DMS 273 (cell line): Measurements from ENCODE around the gene MAP3K8.
"Not testable (repeated sequence)": the region's sequence is repeated elsewhere in the genome, so short reads cannot be mapped to it uniquely, and the experiment has no call there.

ENCODE experiments used
- DNase-seq: peaks from one replicate; lab custom pipeline; 2025; ENCODE audit not compliant: unreplicated experiment; lab: John Stamatoyannopoulos, UW

MAP3K8 gene

GRCh38 chr10:30445711-30446110 lies 11.7 kb downstream of the MAP3K8 start:
- DNase-seq: no peak

- no peak for DNase-seq
Measured at GRCh38 chr10:30447125-30447799, 13.3 kb downstream of the MAP3K8 start.

- no peak for DNase-seq
Measured at GRCh38 chr10:30448092-30448491, 14.1 kb downstream of the MAP3K8 start.

- no peak for DNase-seq
Measured at GRCh38 chr10:30453764-30454527, 20.0 kb downstream of the MAP3K8 start.

GRCh38 chr10:30454744-30455510 lies 20.9 kb downstream of the MAP3K8 start:
- no peak for DNase-seq

GRCh38 chr10:30455816-30456215 lies 21.8 kb downstream of the MAP3K8 start:
- DNase-seq: no peak

- no peak for DNase-seq
Measured at GRCh38 chr10:30456266-30456665, 22.3 kb downstream of the MAP3K8 start.

GRCh38 chr10:30459283-30459682 lies 25.3 kb downstream of the MAP3K8 start:
- no peak for DNase-seq

GRCh38 chr10:30460121-30460520 lies 26.1 kb downstream of the MAP3K8 start:
- DNase-seq: no peak

- no peak for DNase-seq
Measured at GRCh38 chr10:30462513-30462912, 28.5 kb downstream of the MAP3K8 start.

- DNase-seq: no peak
Measured at GRCh38 chr10:30463944-30464451, 30.0 kb downstream of the MAP3K8 start.

GRCh38 chr10:30464675-30465074 lies 30.7 kb downstream of the MAP3K8 start:
- DNase-seq: no peak

GRCh38 chr10:30466445-30466844 lies 32.5 kb downstream of the MAP3K8 start:
- DNase-seq: no peak

- DNase-seq: no peak
Measured at GRCh38 chr10:30467651-30468338, 33.8 kb downstream of the MAP3K8 start.

GRCh38 chr10:30472414-30473155 lies 38.6 kb downstream of the MAP3K8 start:
- no peak for DNase-seq

- DNase-seq: not testable (repeated sequence)
Measured at GRCh38 chr10:30475515-30475914, 41.5 kb downstream of the MAP3K8 start.

GRCh38 chr10:30476511-30477155 lies 42.6 kb downstream of the MAP3K8 start:
- DNase-seq: no peak

- DNase-seq: not testable (repeated sequence)
Measured at GRCh38 chr10:30479513-30479912, 45.5 kb downstream of the MAP3K8 start.

GRCh38 chr10:30481603-30482002 lies 47.6 kb downstream of the MAP3K8 start:
- no peak for DNase-seq

GRCh38 chr10:30488316-30488715 lies 54.3 kb downstream of the MAP3K8 start:
- DNase-seq: no peak
